HepG2 (cell line): ENCODE results near the gene SLC2A2. TPM values are rescaled to one million over a fixed set of nuclear protein-coding genes. Genes with fewer than 3 reads are reported as not detected.

Source experiments
- HOMEZ ChIP-seq: IDR thresholded peaks from 2 replicates; pipeline ENCODE4 v1.6.1; 2016; ENCODE audit warnings: low read depth
- MIXL1 ChIP-seq: IDR thresholded peaks from 2 replicates; pipeline ENCODE4 v1.6.1; 2016
- SNRNP70 ChIP-seq: fragments of 200-400 bp; formaldehyde crosslinking; IDR thresholded peaks from 2 replicates; pipeline ENCODE4 v1.6.1; 2017; ENCODE audit warnings: mild to moderate bottlenecking, low read depth, low read length, moderate library complexity
- STAG1 ChIP-seq: sonication (generic); formaldehyde crosslinking; IDR thresholded peaks from 2 replicates; pipeline ENCODE4 v1.4.0; 2020; ENCODE audit warnings: missing genetic modification reagents
- TBX2 ChIP-seq: sonication (generic); formaldehyde crosslinking; IDR thresholded peaks from 2 replicates; pipeline ENCODE4 v1.5.0; 2020; ENCODE audit warnings: missing genetic modification reagents, mild to moderate bottlenecking, borderline replicate concordance
- ZNF343 ChIP-seq: sonication (generic); formaldehyde crosslinking; IDR thresholded peaks from 2 replicates; pipeline ENCODE4 v1.4.0; 2020; ENCODE audit warnings: mild to moderate bottlenecking, missing genetic modification reagents
- ZNF672 ChIP-seq: sonication (generic); formaldehyde crosslinking; IDR thresholded peaks from 2 replicates; pipeline ENCODE4 v1.8.1; 2022; ENCODE audit warnings: missing genetic modification reagents
- ZNF7 ChIP-seq: IDR thresholded peaks from 2 replicates; pipeline ENCODE4 v1.6.1; 2016; ENCODE audit warnings: missing biosample characterization, missing genetic modification reagents
- ZNF800 ChIP-seq: sonication (generic); formaldehyde crosslinking; IDR thresholded peaks from 2 replicates; pipeline ENCODE4 v1.4.0; 2020; ENCODE audit warnings: missing genetic modification reagents
- polyA plus RNA-seq, 8 experiments: library from polyadenylated mRNA; depleted of rRNA in 3 of 8; stranded (reverse) in 7 of 8; unstranded in 1 of 8; fragments of >200 nt; fragmentation: Illumina TruSeq in 4 of 8; extraction: Trizol in 4 of 8; gene quantifications; 2 replicates each; pipeline versions ENCODE4 v1.2.1 to v1.2.3, GENCODE V29; 2011 to 2016; ENCODE audit warnings: low read depth in 4 of 8, missing spikeins in 1 of 8, mixed read lengths in 1 of 8; ENCODE audit not compliant: insufficient read depth in 1 of 8
- total RNA-seq, 5 experiments: library from RNA; depleted of rRNA; stranded (reverse); fragments of >200 nt; fragmentation: Illumina TruSeq; extraction: Trizol; gene quantifications; 2 replicates each; pipeline ENCODE4 v1.2.3, GENCODE V29; 2016; ENCODE audit warnings: low read depth in 1 of 5
- TF ChIP-seq, protein P1 (sequence below): IDR thresholded peaks from 2 replicates; pipeline ENCODE4 v1.6.1; 2016
- TF ChIP-seq, protein P2 (sequence below): sonication (generic); formaldehyde crosslinking; IDR thresholded peaks from 2 replicates; pipeline ENCODE4 v1.4.0; 2020; ENCODE audit warnings: missing genetic modification reagents
- TF ChIP-seq, protein P3 (sequence below): sonication (generic); formaldehyde crosslinking; conservative IDR thresholded peaks from 2 replicates; pipeline ENCODE4 v1.4.0; 2020; ENCODE audit warnings: missing genetic modification reagents
- TF ChIP-seq, protein P4 (sequence below): IDR thresholded peaks from 2 replicates; pipeline ENCODE4 v1.6.1; 2016; ENCODE audit warnings: control low read depth

The SLC2A2 gene
- total and polyA plus RNA-seq, 2 of the 13 experiments (the other 11 are each of a cell fraction or from before 2014, with no cell fraction given) = 19.5 to 23.2 TPM

DNA sequence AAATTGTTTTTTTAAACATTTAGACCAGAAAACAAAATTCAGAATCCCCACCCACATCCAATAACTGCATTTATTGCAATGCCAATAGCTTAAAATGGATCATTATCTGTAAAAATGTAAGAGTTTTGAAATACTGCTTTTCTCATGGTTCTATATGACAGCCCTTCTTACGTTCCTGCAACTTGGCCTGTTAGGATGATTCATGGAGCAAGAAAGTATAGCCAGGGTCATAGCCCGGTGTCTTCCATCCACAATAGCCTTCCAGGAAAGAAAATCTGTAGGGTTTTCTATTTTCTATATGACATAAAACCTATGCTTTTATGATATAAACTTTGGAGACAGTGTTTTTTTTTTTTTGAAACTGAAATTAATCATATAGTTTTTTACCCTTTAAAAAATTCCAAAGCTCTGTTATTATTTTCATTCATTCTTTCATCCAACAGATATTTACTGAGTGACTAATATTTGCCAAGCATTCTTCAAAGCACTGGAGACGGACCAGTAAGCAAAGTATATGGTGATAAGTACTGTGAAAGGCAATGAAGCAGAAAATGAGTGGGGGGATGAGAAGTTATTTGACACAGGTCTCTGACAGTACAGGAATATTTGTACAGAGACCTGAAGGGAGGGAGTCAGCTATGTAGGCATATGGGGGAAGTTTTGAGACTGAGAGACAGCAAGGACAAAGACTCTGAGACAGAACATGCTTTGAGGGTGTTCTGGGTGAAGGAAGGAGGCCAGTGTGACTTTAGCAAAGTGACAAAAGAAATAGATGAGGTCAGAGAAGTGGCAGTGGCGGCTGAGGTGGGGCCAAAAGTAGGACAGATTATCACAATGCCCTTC is 29.0 kb upstream of the SLC2A2 start (continued):
- TF ChIP-seq ZNF800 (CRISPR knock-in tag) (0 out of 2 replicates have a peak, but pooled peaks have one; percentile 28), ZNF7 (CRISPR knock-in tag) (no peak), SNRNP70 (no peak), HOMEZ (0 out of 2 replicates have a peak, but pooled peaks have one; percentile 61), STAG1 (0 out of 2 replicates have a peak, but pooled peaks have one; percentile 17), MIXL1 (0 out of 2 replicates have a peak, but pooled peaks have one; percentile 34), ZNF343 (CRISPR knock-in tag) (no peak), TBX2 (CRISPR knock-in tag) (0 out of 2 replicates have a peak, but pooled peaks have one; percentile 26), ZNF672 (CRISPR knock-in tag) (no peak)
- TF ChIP-seq, protein P1, sequence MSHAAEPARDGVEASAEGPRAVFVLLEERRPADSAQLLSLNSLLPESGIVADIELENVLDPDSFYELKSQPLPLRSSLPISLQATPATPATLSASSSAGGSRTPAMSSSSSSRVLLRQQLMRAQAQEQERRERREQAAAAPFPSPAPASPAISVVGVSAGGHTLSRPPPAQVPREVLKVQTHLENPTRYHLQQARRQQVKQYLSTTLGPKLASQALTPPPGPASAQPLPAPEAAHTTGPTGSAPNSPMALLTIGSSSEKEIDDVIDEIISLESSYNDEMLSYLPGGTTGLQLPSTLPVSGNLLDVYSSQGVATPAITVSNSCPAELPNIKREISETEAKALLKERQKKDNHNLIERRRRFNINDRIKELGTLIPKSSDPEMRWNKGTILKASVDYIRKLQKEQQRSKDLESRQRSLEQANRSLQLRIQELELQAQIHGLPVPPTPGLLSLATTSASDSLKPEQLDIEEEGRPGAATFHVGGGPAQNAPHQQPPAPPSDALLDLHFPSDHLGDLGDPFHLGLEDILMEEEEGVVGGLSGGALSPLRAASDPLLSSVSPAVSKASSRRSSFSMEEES = peak; percentile 34; the same call in 1 of the 2 replicates
- TF ChIP-seq, protein P2, sequence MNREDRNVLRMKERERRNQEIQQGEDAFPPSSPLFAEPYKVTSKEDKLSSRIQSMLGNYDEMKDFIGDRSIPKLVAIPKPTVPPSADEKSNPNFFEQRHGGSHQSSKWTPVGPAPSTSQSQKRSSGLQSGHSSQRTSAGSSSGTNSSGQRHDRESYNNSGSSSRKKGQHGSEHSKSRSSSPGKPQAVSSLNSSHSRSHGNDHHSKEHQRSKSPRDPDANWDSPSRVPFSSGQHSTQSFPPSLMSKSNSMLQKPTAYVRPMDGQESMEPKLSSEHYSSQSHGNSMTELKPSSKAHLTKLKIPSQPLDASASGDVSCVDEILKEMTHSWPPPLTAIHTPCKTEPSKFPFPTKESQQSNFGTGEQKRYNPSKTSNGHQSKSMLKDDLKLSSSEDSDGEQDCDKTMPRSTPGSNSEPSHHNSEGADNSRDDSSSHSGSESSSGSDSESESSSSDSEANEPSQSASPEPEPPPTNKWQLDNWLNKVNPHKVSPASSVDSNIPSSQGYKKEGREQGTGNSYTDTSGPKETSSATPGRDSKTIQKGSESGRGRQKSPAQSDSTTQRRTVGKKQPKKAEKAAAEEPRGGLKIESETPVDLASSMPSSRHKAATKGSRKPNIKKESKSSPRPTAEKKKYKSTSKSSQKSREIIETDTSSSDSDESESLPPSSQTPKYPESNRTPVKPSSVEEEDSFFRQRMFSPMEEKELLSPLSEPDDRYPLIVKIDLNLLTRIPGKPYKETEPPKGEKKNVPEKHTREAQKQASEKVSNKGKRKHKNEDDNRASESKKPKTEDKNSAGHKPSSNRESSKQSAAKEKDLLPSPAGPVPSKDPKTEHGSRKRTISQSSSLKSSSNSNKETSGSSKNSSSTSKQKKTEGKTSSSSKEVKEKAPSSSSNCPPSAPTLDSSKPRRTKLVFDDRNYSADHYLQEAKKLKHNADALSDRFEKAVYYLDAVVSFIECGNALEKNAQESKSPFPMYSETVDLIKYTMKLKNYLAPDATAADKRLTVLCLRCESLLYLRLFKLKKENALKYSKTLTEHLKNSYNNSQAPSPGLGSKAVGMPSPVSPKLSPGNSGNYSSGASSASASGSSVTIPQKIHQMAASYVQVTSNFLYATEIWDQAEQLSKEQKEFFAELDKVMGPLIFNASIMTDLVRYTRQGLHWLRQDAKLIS (CRISPR knock-in tag) = no peak
- TF ChIP-seq, protein P3, sequence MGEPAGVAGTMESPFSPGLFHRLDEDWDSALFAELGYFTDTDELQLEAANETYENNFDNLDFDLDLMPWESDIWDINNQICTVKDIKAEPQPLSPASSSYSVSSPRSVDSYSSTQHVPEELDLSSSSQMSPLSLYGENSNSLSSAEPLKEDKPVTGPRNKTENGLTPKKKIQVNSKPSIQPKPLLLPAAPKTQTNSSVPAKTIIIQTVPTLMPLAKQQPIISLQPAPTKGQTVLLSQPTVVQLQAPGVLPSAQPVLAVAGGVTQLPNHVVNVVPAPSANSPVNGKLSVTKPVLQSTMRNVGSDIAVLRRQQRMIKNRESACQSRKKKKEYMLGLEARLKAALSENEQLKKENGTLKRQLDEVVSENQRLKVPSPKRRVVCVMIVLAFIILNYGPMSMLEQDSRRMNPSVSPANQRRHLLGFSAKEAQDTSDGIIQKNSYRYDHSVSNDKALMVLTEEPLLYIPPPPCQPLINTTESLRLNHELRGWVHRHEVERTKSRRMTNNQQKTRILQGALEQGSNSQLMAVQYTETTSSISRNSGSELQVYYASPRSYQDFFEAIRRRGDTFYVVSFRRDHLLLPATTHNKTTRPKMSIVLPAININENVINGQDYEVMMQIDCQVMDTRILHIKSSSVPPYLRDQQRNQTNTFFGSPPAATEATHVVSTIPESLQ = no peak
- TF ChIP-seq, protein P4, sequence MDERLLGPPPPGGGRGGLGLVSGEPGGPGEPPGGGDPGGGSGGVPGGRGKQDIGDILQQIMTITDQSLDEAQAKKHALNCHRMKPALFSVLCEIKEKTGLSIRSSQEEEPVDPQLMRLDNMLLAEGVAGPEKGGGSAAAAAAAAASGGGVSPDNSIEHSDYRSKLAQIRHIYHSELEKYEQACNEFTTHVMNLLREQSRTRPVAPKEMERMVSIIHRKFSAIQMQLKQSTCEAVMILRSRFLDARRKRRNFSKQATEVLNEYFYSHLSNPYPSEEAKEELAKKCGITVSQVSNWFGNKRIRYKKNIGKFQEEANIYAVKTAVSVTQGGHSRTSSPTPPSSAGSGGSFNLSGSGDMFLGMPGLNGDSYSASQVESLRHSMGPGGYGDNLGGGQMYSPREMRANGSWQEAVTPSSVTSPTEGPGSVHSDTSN = no peak
